Liver (tissue), 3 donors: ENCODE data around the gene SMCO1.

Experiments
- ATF3 ChIP-seq: IDR thresholded peaks from 2 replicates; pipeline ENCODE4 v1.6.1; 2016; ENCODE audit warnings: antibody characterized with exemption
- CTCF ChIP-seq: fragments of 150-350 bp; IDR thresholded peaks from 2 replicates; pipeline ENCODE4 v1.5.1; 2017; ENCODE audit warnings: improper control_type of control experiment, low read depth, low read length; ENCODE audit not compliant: missing input control
- REST ChIP-seq: IDR thresholded peaks from 2 replicates; pipeline ENCODE4 v1.6.1; 2016; ENCODE audit warnings: antibody characterized with exemption, mild to moderate bottlenecking
- RXRA ChIP-seq, 2 donors: IDR thresholded peaks; 2 replicates each; pipeline ENCODE4 v1.6.1; 2017 to 2018; ENCODE audit warnings: antibody characterized with exemption in 2 of 2, mild to moderate bottlenecking in 1 of 2
- SP1 ChIP-seq: IDR thresholded peaks from 2 replicates; pipeline ENCODE4 v1.6.1; 2018; ENCODE audit warnings: antibody characterized with exemption, mild to moderate bottlenecking
- YY1 ChIP-seq: IDR thresholded peaks from 2 replicates; pipeline ENCODE4 v1.6.1; 2016; ENCODE audit warnings: antibody characterized with exemption, mild to moderate bottlenecking
- donor health status: healthy.
- donor health status: healthy.

- TF ChIP-seq CTCF (no peak), REST (no peak), SP1 (no peak), RXRA (IDR thresholded peaks at IDR 0.05) (no peak), ATF3 (no peak), YY1 (no peak)
These were observed 9.4 kb upstream of the SMCO1 start for GRCh38 chr3:196524527-196524926.
